Stomach (tissue), 4 donors: Measurements from ENCODE around the gene GGT6.

ENCODE experiments used
- POLR2A ChIP-seq, 4 donors: fragments of 450-650 bp; IDR thresholded peaks; one replicate each; pipeline ENCODE4 v1.6.1; 2016; ENCODE audit warnings: antibody characterized with exemption in 4 of 4, control low read depth in 2 of 4, mild to moderate bottlenecking in 1 of 4, moderate library complexity in 1 of 4
- TF ChIP-seq, protein P1 (sequence below), 7 experiments: fragments of 450-650 bp in 4 of 7; fragments of 200-600 bp in 3 of 7; sonication (generic) in 3 of 7; IDR thresholded peaks; one replicate each; pipeline ENCODE4 v1.5.1; 2016 to 2019; ENCODE audit warnings: antibody characterized with exemption in 7 of 7, control low read depth in 2 of 7, mild to moderate bottlenecking in 1 of 7

DNA sequence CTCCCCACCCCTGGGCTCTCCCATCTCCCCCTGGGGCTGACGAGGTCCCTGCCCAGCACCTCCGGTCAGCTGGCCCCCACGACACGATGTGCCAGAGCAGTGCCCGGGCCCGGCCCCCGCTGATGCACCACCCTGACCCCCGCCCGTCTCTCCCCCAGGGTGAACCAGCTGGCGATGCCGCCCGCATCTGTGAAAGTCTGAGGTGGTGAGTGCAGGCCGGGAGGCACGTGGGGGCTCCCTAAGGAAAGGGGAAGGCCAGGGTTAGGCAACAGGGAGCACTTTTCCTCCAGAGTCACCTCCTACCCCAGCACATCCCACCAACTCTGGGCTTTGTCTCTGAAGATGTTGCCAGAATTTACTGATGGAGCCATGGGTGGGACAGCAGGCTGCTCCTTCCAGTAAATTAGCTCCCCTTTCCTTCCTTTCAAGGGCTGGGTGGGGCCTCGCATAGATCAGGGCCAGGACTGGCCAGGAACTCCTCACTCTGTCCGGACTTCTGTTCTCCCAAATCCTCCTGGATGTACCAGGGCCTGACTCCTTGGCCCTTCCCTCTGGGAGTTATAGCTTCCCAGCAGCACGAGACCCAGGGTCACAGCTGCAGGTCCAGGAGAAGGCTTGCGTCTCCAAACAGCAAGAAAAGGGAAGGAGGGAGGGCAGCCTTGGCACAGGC is 23.5 kb downstream of the GGT6 start:
- TF ChIP-seq POLR2A (IDR thresholded peaks at IDR 0.05) = no peak
- TF ChIP-seq, protein P1, sequence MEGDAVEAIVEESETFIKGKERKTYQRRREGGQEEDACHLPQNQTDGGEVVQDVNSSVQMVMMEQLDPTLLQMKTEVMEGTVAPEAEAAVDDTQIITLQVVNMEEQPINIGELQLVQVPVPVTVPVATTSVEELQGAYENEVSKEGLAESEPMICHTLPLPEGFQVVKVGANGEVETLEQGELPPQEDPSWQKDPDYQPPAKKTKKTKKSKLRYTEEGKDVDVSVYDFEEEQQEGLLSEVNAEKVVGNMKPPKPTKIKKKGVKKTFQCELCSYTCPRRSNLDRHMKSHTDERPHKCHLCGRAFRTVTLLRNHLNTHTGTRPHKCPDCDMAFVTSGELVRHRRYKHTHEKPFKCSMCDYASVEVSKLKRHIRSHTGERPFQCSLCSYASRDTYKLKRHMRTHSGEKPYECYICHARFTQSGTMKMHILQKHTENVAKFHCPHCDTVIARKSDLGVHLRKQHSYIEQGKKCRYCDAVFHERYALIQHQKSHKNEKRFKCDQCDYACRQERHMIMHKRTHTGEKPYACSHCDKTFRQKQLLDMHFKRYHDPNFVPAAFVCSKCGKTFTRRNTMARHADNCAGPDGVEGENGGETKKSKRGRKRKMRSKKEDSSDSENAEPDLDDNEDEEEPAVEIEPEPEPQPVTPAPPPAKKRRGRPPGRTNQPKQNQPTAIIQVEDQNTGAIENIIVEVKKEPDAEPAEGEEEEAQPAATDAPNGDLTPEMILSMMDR (IDR thresholded peaks at IDR 0.05) = no peak
